ENCODE data around the gene HEXIM2. TPM values are rescaled to one million over a fixed set of nuclear protein-coding genes. Genes with fewer than 3 reads are reported as not detected.

The HEXIM2 gene
- polyA plus RNA-seq, 1 of the 3 experiments (the other 2 are of a cell fraction), result 9.3 TPM

DNA sequence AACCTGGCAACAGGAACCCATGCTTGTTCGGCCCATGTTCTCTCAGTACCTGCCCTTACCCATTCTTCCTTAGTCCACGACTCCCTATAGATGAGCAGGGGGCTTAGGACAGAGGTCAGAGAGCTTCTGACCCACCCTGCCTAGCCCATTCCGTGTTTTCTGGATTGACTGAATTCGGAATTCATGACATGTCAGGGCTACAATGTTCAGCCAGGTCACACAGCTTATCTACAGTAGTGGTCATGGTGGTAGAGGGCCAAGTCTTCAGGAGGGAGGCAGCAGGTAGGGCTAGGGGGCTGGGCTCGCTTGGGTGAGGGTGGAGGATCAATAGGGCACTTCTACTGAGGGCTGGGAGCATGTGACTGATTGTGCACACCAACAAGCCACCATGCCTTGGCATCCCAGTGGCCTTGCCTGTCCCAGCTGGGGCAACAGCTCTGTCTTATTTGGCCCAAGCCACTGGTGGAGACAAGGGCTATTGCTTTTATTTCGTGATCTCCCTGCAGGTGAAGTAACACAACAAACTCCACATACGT, 3.1 kb downstream of the HEXIM2 start:
- POLR2A ChIA-PET, result interaction anchor here (2.8 kb wide), 1 partner anchor 16 kb away, joined by 9 read pairs; the partner anchor contains the start of gene HEXIM1
- CTCF ChIA-PET, result interaction anchor here (1.1 to 5.7 kb wide), 2 partner anchors 15 to 33 kb away, joined by 3 to 40 read pairs; no protein-coding TSS in a partner anchor
- 97% methylated on average over 7 of the region's 7 CpGs for WGBS (ENCODE audit: low lambda C conversion rate)
- Histone ChIP-seq H3K79me2 (ENCODE audit: insufficient read depth) (peaks cover 20% of the 10 kb centered on the region), H2AFZ (ENCODE audit: low read depth) (no peak overlapping the region), H3K9ac (no peak overlapping the region), H3F3A (replicated peaks; ENCODE audit: insufficient read depth) (no peaks in the 10 kb centered on the region), H3K36me3 (replicated peaks in 1 of 2; ENCODE audit: control insufficient read depth in 1 of 2, insufficient read depth in 2 of 2, low read length in 1 of 2) (no peaks in the 10 kb centered on the region), H3K4me2 (no peak overlapping the region), H3K9me3 (no peaks in the 10 kb centered on the region), H4K20me1 (ENCODE audit: insufficient read depth) (no peaks in the 10 kb centered on the region), H3K9me2 (no peaks in the 10 kb centered on the region), H3K27me3 (ENCODE audit: insufficient read depth) (no peaks in the 10 kb centered on the region), H3K4me3 (ENCODE audit: low read depth in 2 of 2, low read length in 1 of 2) (no peak overlapping the region), H3K4me1 (ENCODE audit: control insufficient read depth in 1 of 2, insufficient read depth in 2 of 2, low read depth in 1 of 2, low read length in 1 of 2) (peaks cover 0 to 10% of the 10 kb centered on the region in 2 experiments; a peak in 2 of 4 replicates), H3K27ac (ENCODE audit: low read depth in 2 of 2, low read length in 1 of 2) (0 out of 4 replicates have a peak overlapping the region, but pooled peaks of 1 of the 2 experiments have one; percentile 5)
- TF ChIP-seq, protein P1, sequence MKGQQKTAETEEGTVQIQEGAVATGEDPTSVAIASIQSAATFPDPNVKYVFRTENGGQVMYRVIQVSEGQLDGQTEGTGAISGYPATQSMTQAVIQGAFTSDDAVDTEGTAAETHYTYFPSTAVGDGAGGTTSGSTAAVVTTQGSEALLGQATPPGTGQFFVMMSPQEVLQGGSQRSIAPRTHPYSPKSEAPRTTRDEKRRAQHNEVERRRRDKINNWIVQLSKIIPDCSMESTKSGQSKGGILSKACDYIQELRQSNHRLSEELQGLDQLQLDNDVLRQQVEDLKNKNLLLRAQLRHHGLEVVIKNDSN (IDR thresholded peaks at IDR 0.05; ENCODE audit: borderline replicate concordance, low read depth), result no peak
- TF ChIP-seq RAD21 (IDR thresholded peaks at IDR 0.05; ENCODE audit: low read length) (no peak), FOXJ3 (CRISPR knock-in tag; IDR thresholded peaks at IDR 0.05) (no peak), CHD2 (IDR thresholded peaks at IDR 0.05; ENCODE audit: low read length, partially characterized antibody) (no peak), TAF1 (IDR thresholded peaks at IDR 0.05; ENCODE audit: borderline replicate concordance, low read depth, low read length) (no peak), RCOR1 (IDR thresholded peaks at IDR 0.05; ENCODE audit: low read length) (no peak), EP300 (IDR thresholded peaks at IDR 0.05; ENCODE audit: borderline replicate concordance in 1 of 2, low read depth in 1 of 2, low read length in 1 of 2) (no peak), FOSL2 (IDR thresholded peaks at IDR 0.05; ENCODE audit: borderline replicate concordance, low read depth) (no peak), ELF1 (IDR thresholded peaks at IDR 0.05) (no peak), SMC3 (IDR thresholded peaks at IDR 0.05; ENCODE audit: low read depth, low read length) (no peak), NFIC (IDR thresholded peaks at IDR 0.05; ENCODE audit: borderline replicate concordance) (no peak)
- TF ChIP-seq, protein P2, sequence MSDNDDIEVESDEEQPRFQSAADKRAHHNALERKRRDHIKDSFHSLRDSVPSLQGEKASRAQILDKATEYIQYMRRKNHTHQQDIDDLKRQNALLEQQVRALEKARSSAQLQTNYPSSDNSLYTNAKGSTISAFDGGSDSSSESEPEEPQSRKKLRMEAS (IDR thresholded peaks at IDR 0.05; ENCODE audit: low read depth), result no peak
- TF ChIP-seq, protein P3, sequence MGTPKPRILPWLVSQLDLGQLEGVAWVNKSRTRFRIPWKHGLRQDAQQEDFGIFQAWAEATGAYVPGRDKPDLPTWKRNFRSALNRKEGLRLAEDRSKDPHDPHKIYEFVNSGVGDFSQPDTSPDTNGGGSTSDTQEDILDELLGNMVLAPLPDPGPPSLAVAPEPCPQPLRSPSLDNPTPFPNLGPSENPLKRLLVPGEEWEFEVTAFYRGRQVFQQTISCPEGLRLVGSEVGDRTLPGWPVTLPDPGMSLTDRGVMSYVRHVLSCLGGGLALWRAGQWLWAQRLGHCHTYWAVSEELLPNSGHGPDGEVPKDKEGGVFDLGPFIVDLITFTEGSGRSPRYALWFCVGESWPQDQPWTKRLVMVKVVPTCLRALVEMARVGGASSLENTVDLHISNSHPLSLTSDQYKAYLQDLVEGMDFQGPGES (IDR thresholded peaks at IDR 0.05; ENCODE audit: low read depth, low read length), result no peak
- TF ChIP-seq, protein P4, sequence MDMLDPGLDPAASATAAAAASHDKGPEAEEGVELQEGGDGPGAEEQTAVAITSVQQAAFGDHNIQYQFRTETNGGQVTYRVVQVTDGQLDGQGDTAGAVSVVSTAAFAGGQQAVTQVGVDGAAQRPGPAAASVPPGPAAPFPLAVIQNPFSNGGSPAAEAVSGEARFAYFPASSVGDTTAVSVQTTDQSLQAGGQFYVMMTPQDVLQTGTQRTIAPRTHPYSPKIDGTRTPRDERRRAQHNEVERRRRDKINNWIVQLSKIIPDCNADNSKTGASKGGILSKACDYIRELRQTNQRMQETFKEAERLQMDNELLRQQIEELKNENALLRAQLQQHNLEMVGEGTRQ (IDR thresholded peaks at IDR 0.05; ENCODE audit: borderline replicate concordance, low read depth, low read length), result no peak
- TF ChIP-seq, protein P5, sequence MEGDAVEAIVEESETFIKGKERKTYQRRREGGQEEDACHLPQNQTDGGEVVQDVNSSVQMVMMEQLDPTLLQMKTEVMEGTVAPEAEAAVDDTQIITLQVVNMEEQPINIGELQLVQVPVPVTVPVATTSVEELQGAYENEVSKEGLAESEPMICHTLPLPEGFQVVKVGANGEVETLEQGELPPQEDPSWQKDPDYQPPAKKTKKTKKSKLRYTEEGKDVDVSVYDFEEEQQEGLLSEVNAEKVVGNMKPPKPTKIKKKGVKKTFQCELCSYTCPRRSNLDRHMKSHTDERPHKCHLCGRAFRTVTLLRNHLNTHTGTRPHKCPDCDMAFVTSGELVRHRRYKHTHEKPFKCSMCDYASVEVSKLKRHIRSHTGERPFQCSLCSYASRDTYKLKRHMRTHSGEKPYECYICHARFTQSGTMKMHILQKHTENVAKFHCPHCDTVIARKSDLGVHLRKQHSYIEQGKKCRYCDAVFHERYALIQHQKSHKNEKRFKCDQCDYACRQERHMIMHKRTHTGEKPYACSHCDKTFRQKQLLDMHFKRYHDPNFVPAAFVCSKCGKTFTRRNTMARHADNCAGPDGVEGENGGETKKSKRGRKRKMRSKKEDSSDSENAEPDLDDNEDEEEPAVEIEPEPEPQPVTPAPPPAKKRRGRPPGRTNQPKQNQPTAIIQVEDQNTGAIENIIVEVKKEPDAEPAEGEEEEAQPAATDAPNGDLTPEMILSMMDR (IDR thresholded peaks at IDR 0.05), result no peak
- DNase-seq, result no peak
